ENCODE data around the gene ZNF513. TPM values are rescaled to one million over a fixed set of nuclear protein-coding genes. Genes with fewer than 3 reads are reported as not detected.

ZNF513 gene
- total RNA-seq, 4 donors from 2014 or later: 6.6 to 16.3 (median 11.0) TPM

GRCh38 chr2:27398962-27399361, 18.4 kb upstream of the ZNF513 start:
- Histone ChIP-seq H3K36me3 (no peaks in the 10 kb centered on the region), H3K27ac (no peak overlapping the region), H3K9me3 (no peaks in the 10 kb centered on the region), H3K4me1 (no peaks in the 10 kb centered on the region), H3K4me3 (no peak overlapping the region), H3K27me3 (no peaks in the 10 kb centered on the region)
- 96% methylated on average over 5 of the region's 5 CpGs; no CpG with 5 or more reads in 1 of the 2 donors for WGBS, 2 donors (ENCODE audit: low coverage in 1 of 2)
- TF ChIP-seq EP300 (IDR thresholded peaks at IDR 0.05) (no peak), POLR2AphosphoS5 (IDR thresholded peaks at IDR 0.05) (no peak), CTCF (IDR thresholded peaks at IDR 0.05) (no peak), POLR2A (IDR thresholded peaks at IDR 0.05) (no peak)
- no peak for ATAC-seq

DNA sequence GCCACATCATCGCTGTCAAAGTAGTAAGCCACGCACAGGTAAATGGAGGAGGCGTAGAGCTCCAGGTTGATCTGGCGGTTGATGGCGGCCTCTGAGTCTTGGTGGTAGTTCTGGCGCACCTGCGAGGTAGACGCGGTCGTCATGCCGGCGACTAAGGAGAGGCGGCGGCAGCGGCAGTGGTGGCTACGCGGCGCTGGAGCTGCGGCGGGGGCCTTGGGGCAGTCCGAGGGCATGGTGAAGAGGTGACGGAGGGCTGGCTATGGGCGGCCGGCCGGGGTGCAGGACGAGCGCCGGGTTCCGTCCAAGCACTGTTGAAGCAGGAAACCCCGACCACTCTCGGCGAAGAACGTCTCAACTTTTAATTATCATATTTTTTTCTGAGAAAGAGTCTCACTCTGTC, 12.7 kb upstream of the ZNF513 start:
- Histone ChIP-seq H3K27ac (no peak overlapping the region), H3K36me3 (peaks cover 0 to 9% of the 10 kb centered on the region in 2 donors), H3K4me1 (no peaks in the 10 kb centered on the region), H3K27me3 (no peaks in the 10 kb centered on the region), H3K4me3 (no peak overlapping the region), H3K9me3 (no peaks in the 10 kb centered on the region)
- no peak for ATAC-seq
- TF ChIP-seq POLR2A (IDR thresholded peaks at IDR 0.05): no peak
- TF ChIP-seq EP300 (IDR thresholded peaks at IDR 0.05): no peak
- TF ChIP-seq POLR2AphosphoS5 (IDR thresholded peaks at IDR 0.05): no peak
- no peak for TF ChIP-seq CTCF (IDR thresholded peaks at IDR 0.05)
- 72 to 98% methylated on average over 3 to 15 of the region's 33 CpGs for WGBS, 2 donors (ENCODE audit: low coverage in 1 of 2)

DNA sequence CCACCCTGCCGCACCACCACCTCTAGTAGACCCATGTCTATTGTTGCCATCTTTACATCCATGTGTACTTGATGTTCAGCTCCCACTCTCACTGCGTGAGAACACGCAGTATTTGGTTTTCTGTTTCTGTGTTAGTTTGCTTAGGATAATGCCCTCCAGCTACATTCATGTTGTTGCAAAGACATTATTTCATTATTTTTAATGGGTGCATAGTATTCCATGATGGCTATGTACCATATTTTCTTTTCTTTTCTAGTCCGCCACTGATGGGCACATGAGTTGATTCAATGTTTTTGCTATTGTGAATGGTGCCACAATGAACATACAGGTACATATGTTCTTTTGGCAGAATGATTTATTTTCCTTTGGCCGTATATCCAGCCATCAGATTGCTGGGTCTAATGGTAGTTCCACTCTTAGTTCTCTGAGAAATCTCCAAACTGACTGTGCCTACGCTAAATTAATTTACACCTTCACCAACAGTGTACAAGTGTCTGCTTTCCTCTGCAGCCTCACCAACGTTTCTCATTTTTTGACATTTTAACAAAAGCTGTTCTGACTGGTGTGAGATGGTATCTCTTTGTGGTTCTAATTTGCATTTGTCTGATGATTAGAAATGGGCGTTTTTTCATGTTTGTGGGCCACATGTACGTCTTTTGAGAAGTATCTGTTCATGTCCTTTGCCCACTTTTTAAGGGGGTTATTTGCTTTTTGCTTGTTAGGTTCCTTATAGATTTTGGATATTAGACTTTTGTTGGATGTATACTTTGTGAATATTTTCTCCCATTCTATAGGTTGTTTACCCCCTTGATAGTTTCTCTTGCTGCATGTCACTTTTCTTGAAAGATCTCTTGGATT, 10.5 kb upstream of the ZNF513 start:
- Histone ChIP-seq H3K9me3 (no peaks in the 10 kb centered on the region), H3K36me3 (peaks cover 0 to 22% of the 10 kb centered on the region in 2 donors), H3K4me1 (no peaks in the 10 kb centered on the region), H3K4me3 (no peak overlapping the region), H3K27me3 (no peaks in the 10 kb centered on the region), H3K27ac (no peak overlapping the region)
- no peak for TF ChIP-seq CTCF (IDR thresholded peaks at IDR 0.05)
- TF ChIP-seq EP300 (IDR thresholded peaks at IDR 0.05): no peak
- no peak for TF ChIP-seq POLR2A (IDR thresholded peaks at IDR 0.05)
- no peak for TF ChIP-seq POLR2AphosphoS5 (IDR thresholded peaks at IDR 0.05)
- no peak for ATAC-seq
- 91 to 95% methylated on average over 8 to 9 of the region's 9 CpGs for WGBS, 2 donors (ENCODE audit: low coverage in 1 of 2)

DNA sequence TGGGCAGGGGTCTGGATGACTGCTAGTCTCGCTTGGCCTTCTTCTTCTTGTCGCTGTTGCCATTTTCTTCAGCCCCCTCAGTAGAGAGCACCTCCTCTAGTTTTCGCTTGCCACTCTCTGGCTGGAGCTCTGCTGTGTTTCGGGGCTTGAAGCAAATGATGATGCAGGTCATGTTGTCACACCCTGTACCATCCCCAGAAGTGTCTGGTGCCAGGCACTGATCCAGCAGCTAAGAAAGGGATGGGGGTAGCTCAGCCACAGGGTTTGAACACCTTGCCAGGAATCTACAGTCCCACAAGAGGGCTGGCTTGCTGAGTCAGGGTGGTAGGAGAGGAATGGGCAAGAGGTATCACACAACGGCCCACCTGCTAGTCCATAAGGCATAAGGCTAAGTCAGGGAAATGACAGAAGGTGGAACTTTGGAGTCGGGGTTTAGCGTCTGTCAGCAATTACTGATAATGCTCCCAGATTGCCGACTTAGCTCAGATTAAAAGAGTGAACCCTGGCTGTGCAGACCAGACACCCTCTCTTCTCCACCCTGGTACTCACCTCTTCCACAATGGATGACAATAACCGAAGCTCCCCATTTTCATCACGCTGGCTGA, 1.1 kb upstream of the ZNF513 start:
- Histone ChIP-seq H3K27me3 (no peaks in the 10 kb centered on the region), H3K36me3 (peaks cover 0 to 71% of the 10 kb centered on the region in 2 donors), H3K27ac (peak overlapping the region in 3 of 4 donors; percentile 90 to 95 (median 90)), H3K4me1 (peaks cover 0 to 34% (median 14%) of the 10 kb centered on the region in 3 donors), H3K4me3 (no peak overlapping the region), H3K9me3 (no peaks in the 10 kb centered on the region)
- TF ChIP-seq CTCF (IDR thresholded peaks at IDR 0.05): no peak
- no peak for TF ChIP-seq POLR2A (IDR thresholded peaks at IDR 0.05)
- no peak for TF ChIP-seq EP300 (IDR thresholded peaks at IDR 0.05)
- no peak for TF ChIP-seq POLR2AphosphoS5 (IDR thresholded peaks at IDR 0.05)
- no peak for ATAC-seq
- 83 to 96% methylated on average over 4 to 6 of the region's 10 CpGs for WGBS, 2 donors (ENCODE audit: low coverage in 1 of 2)
